NCI-H2107 treated with DMSO at 0.1 percent for 48 hours (cell line): ENCODE results near the gene SPATA6.
"Not testable (repeated sequence)": the region's sequence is repeated elsewhere in the genome, so short reads cannot be mapped to it uniquely, and the experiment has no call there.

Source experiments
- DNase-seq: peaks from one replicate; lab custom pipeline; 2025; ENCODE audit not compliant: unreplicated experiment; lab: John Stamatoyannopoulos, UW

SPATA6 gene

DNA sequence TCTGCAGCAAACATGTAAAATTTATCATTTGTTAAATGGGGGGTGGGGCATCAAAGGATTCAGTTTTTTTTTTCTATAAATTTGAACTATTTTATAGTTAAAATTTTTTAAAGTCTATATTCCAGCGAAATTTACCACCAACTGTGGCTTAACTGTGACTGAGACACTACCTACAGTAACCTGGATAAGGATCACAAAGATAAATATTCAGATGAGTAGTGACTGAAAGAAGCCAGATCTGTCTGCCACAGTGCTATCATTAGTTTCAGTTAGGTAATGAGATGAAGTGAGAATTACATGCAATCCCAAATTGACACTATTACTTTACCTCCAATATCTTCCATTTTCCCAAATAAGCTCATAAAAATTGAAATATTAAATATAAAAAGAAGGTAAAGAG lies 5.4 kb downstream of the SPATA6 start:
- DNase-seq, result no peak

GRCh38 chr1:48462716-48463302 lies 9.2 kb downstream of the SPATA6 start:
- no peak for DNase-seq

DNA sequence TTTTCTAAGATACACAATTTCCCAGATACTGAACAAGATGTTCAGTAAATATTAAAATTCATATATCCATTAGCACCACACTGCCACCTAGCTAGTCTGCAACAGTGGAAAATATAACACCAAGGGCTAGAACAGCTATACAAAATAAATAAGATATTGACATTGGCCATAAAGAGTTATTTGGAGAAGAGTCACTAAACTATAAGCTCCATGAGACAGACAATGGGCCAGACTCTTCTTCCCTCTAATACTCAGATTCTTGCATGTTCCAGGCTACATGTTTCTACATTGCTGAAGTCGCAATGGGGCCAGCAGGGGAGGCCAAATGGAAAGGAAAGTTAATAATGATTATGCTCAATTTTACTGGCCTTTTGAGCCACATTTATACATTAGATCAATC lies 21.5 kb downstream of the SPATA6 start:
- no peak for DNase-seq

- no peak for DNase-seq
Observed at GRCh38 chr1:48448932-48449331, 23.1 kb downstream of the SPATA6 start.

- DNase-seq, result not testable (repeated sequence)
Observed at GRCh38 chr1:48444186-48444585, 27.8 kb downstream of the SPATA6 start.

GRCh38 chr1:48442864-48443619 lies 29.0 kb downstream of the SPATA6 start:
- DNase-seq, result no peak

DNA sequence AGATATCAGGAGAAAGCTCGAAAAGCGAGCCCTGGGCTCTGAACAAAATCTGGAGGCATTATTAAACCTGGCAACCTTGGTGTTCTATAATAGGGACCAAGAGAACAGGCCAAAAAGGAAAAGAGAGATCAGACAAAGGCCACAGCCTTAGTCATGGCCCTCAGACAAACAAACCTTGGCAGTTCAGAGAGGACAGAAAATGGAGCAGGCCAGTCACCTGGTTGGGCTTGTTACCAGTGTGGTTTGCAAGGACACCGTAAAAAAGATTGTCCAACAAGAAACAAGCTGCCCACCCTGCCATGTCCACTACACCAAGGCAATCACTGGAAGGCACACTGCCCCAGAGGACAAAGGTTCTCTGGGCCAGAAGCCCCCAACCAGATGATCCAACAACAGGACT lies 31.2 kb downstream of the SPATA6 start:
- not testable (repeated sequence) for DNase-seq

- no peak for DNase-seq
Observed at GRCh38 chr1:48439380-48439779, 32.6 kb downstream of the SPATA6 start.

DNA sequence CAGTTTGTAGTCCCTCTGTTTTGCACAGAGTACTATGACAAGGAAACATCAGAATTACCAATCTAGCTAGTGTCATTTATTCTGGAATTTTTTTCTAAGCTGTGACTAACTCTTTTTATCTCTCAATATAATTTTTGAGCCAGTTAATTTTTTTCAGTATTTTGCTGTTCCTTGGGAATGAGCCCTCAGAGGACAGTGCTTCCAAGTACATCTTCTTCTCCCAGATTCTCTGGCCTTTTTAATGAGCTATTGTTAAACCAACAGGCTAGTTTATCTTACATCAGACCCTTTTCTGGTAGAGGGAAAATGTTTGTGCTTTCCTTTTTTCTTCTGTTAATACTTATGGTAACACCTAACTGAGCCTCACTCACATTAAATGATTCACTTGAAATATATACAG lies 34.6 kb downstream of the SPATA6 start:
- not testable (repeated sequence) for DNase-seq

DNA sequence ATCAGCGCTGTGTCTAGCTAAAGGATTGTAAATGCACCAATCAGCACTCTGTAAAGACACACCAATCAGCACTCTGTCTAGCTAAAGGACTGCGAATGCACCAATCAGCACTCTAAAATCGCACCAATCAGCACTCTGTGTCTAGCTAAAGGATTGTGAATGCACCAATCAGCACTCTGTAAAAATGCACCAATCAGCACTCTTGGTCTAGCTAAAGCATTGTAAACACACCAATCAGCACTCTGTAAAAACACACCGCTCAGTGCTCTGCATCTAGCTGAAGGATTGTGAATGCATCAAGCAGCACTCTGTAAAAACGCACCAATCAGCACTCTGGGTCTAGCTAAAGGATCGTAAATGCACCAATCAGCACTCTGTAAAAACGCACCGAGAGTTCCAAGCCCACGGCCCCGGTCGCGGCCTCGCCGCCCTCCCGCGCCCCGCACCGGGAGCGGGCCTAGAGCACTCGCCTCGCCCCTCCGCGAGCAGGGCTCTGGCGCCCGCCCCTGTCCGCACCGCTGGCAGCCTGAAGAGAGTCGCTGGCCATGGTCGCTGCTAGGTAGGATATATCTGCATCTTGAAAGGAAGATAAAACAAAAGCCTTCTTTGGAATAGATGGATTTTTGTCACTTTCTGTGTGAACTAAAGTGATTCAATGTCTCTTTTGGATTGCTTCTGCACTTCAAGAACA lies 36.5 kb downstream of the SPATA6 start:
- DNase-seq, result not testable (repeated sequence)

GRCh38 chr1:48430832-48431231 lies 41.2 kb downstream of the SPATA6 start:
- DNase-seq, result no peak

DNA sequence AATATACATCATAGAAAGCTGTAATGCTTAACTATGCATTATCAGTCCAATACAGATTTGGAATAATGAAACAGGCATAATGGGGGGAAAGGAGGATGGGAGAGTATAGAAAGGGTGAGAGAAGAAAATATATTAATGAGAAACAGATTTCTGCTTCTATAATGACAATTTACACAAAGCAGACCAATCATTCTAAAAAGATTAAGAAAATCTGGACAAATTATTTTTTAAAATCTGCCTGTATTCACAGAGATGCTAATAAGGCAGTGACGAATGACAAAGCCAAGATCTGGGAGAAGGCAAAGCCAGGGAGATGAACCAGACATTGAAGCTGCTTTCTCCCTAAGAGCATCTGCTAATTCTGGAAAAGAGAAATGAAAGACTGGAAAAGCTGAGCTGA lies 50.0 kb downstream of the SPATA6 start:
- no peak for DNase-seq

DNA sequence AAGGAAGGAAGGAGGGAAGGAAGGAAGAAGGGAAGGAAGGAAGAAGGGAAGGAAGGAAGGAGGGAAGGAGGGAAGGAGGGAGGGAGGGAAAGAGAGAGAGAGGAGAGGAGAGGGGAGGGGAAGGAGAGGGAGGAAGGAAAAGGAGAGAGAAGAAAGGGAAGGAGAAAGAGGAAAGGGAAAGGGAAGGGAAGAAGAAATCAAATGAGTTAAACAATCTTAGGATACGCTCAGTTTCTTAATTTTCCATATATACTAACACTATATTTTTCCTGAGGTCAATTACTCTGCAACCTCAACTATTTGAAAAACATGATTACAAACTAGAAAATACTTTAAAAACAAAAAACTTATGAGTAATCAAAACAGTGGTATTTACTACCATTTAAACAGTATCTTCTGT lies 53.3 kb downstream of the SPATA6 start:
- no peak for DNase-seq

GRCh38 chr1:48415050-48415449 lies 57.0 kb downstream of the SPATA6 start:
- DNase-seq, result no peak

- DNase-seq, result no peak
Observed at GRCh38 chr1:48414264-48414663, 57.7 kb downstream of the SPATA6 start.

- DNase-seq, result no peak
Observed at GRCh38 chr1:48405940-48406339, 66.1 kb downstream of the SPATA6 start.

- no peak for DNase-seq
Observed at GRCh38 chr1:48405400-48405799, 66.6 kb downstream of the SPATA6 start.

GRCh38 chr1:48402599-48402998 lies 69.4 kb downstream of the SPATA6 start:
- no peak for DNase-seq

DNA sequence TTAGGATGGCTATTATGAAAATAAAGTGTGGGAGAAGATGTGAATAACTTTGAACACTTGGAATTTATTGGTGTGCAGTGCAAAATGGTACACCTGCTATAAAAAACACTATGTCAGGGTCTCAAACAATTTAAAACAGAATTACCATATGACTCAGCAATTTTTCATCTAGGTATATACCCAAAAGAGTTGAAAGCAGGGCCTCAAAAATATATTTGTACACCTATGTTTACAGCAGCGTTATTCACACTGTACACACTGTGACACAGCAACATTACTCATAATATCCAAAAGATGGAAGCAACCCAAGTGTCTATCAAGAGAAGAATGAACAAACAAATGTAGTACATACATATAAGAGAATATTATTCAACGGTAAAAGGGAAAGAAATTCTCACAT lies 75.8 kb downstream of the SPATA6 start:
- DNase-seq, result no peak

DNA sequence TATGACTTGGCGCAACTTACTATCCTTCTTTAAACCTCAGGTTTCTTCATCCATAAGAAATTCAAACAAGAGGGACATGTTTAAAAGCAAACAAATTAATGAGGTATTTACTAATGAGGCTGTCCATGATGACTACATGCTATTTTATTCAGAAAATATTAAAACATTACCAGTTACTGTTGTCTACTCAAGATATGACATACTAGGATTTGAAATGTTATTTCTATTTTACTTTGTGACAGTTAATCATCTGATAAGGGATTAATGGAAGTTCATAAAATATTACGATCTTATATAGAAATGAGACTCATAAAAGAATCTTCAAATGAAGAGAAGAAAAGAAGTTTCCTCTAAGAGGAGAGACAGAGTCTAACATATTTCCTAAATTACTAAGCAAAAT lies 80.1 kb downstream of the SPATA6 start:
- DNase-seq, result no peak

DNA sequence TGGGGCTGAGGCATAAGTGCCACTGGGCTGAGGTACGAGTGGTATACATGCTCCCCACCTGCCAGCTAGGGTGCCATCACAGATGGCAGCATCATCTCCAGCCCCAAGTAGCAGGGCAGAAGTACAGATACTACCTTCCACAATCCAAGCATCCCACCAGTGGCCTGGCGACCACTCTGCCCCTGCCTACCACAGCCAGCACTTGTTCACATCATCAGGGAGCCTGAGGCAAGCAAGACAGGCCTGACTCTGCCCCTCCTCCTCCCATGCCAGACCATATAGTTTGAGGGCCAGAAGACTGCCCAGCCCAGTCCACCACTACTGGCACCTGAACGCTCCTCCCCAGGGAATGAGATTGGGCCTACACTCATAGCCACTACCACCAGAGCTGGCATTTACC lies 84.6 kb downstream of the SPATA6 start:
- DNase-seq, result no peak

DNA sequence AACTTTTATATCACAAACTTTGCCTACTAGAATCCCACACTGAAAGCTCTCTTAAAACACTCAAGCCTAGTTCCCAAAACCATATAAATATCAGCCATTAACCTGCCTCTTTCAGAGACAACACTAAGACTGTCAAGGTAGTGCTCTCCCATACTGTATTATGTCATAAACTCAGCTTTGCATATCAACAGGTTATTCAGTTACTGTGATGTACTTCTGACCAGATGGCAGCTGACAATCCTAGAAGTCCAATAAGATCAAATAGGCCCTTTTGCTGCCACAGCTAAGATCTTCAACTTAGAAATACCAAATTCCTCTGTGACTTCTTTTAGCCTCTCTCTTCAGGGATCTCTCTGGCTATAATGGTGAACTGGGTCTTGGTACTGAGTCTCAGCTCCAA lies 97.2 kb downstream of the SPATA6 start:
- DNase-seq, result no peak
